OCI-LY1 (cell line): ENCODE measurements around the gene CTNNA2.

Experiments used
- H2AFZ ChIP-seq: fragments of 200-600 bp; sonication (generic), shearing (Covaris generic); 2 replicates; pipeline ENCODE4 v1.6.0; 2014; ENCODE audit warnings: antibody characterized with exemption, mild to moderate bottlenecking, low read length
- H3F3A ChIP-seq: fragments of 200-600 bp; sonication (generic), shearing (Covaris generic); 2 replicates; pipeline ENCODE4 v1.6.0; 2014; ENCODE audit warnings: mild to moderate bottlenecking, antibody characterized with exemption, low read length, moderate library complexity; ENCODE audit not compliant: insufficient read depth
- H3K27ac ChIP-seq: fragments of 200-600 bp; sonication (generic); 2 replicates; pipeline ENCODE4 v1.5.1; 2014; ENCODE audit warnings: low read length, mixed run types, mild to moderate bottlenecking, low read depth; ENCODE audit not compliant: poor library complexity, severe bottlenecking
- H3K27me3 ChIP-seq: fragments of 200-600 bp; sonication (generic); 2 replicates; pipeline ENCODE4 v1.6.0; 2014; ENCODE audit warnings: antibody characterized with exemption, mild to moderate bottlenecking, low read length, moderate library complexity; ENCODE audit not compliant: insufficient read depth
- H3K36me3 ChIP-seq: fragments of 200-600 bp; sonication (generic); 2 replicates; pipeline ENCODE4 v1.6.1; 2014; ENCODE audit warnings: mild to moderate bottlenecking, antibody characterized with exemption, low read length, moderate library complexity, mixed read lengths; ENCODE audit not compliant: insufficient read depth
- H3K4me1 ChIP-seq: fragments of 200-600 bp; sonication (generic); 2 replicates; pipeline ENCODE4 v1.5.1; 2014; ENCODE audit warnings: mild to moderate bottlenecking, low read length, moderate library complexity; ENCODE audit not compliant: insufficient read depth, severe bottlenecking
- H3K4me2 ChIP-seq: fragments of 200-600 bp; sonication (generic), shearing (Covaris generic); 2 replicates; pipeline ENCODE4 v1.6.1; 2014; ENCODE audit warnings: low read length
- H3K4me3 ChIP-seq: fragments of 200-600 bp; sonication (generic); 2 replicates; pipeline ENCODE4 v1.5.1; 2014; ENCODE audit warnings: low read length, low read depth, mild to moderate bottlenecking, mixed read lengths; ENCODE audit not compliant: poor library complexity, severe bottlenecking
- H3K79me2 ChIP-seq: fragments of 200-600 bp; shearing (Covaris generic); 2 replicates; pipeline ENCODE4 v1.6.1; 2016; ENCODE audit warnings: mixed run types, low read length, mixed read lengths; ENCODE audit not compliant: insufficient read depth
- H3K9ac ChIP-seq: fragments of 200-600 bp; sonication (generic), shearing (Covaris generic); 2 replicates; pipeline ENCODE4 v1.6.1; 2014; ENCODE audit warnings: mild to moderate bottlenecking, low read length, mixed read lengths
- H3K9me2 ChIP-seq: fragments of 200-600 bp; sonication (generic), shearing (Covaris generic); 2 replicates; pipeline ENCODE4 v1.6.1; 2014; ENCODE audit warnings: low read depth, mild to moderate bottlenecking, low read length, mixed read lengths
- H3K9me3 ChIP-seq: fragments of 200-600 bp; shearing (Covaris generic); 2 replicates; pipeline ENCODE4 v1.6.1; 2014; ENCODE audit warnings: low read length, mixed read lengths
- H4K20me1 ChIP-seq: fragments of 200-600 bp; sonication (generic), shearing (Covaris generic); 2 replicates; pipeline ENCODE4 v1.6.0; 2016; ENCODE audit warnings: mild to moderate bottlenecking, low read length; ENCODE audit not compliant: insufficient read depth
- EZH2 ChIP-seq: fragments of 200-600 bp; sonication (generic), shearing (Covaris generic); IDR thresholded peaks from 2 replicates; pipeline ENCODE4 v1.8.0; 2017; ENCODE audit warnings: borderline replicate concordance, mixed run types, mild to moderate bottlenecking, antibody characterized with exemption, low read length, moderate library complexity, mixed read lengths
- TF ChIP-seq, protein P1 (sequence below): fragments of 200-600 bp; sonication (generic), shearing (Covaris generic); IDR thresholded peaks from 2 replicates; pipeline ENCODE4 v1.5.1; 2017; ENCODE audit warnings: mild to moderate bottlenecking, antibody characterized with exemption, low read length, moderate library complexity, mixed read lengths

CTNNA2 gene

DNA sequence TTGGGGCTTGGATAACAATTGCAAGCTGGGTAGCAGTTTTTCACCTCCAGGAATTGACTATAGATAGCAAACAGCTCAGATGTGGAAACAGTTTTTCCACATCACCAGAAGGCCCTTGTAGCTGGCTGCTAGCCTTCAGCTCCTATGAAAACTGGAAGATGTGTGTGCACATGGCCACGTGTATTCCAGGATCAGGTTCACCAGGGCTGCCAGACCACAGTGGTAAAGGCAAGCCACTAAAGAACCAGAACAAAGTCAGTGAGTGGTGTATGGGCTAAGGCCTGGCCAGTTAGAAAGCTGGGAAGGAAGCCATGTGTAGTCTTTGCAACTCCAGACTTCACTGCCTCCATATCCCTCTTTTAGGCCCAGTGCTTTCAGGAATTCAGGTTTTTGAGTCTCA, 778.8 kb downstream of the CTNNA2 start:
- Histone ChIP-seq H2AFZ (no peak overlapping the region), H3K4me3 (no peak overlapping the region), H3K9ac (no peak overlapping the region), H3K27ac (no peak overlapping the region), H3K4me2 (no peak overlapping the region), H3K27me3 (no peaks in the 10 kb centered on the region), H3K9me3 (no peaks in the 10 kb centered on the region), H3K4me1 (no peaks in the 10 kb centered on the region), H3K36me3 (no peaks in the 10 kb centered on the region), H4K20me1 (no peaks in the 10 kb centered on the region), H3K9me2 (no peaks in the 10 kb centered on the region), H3F3A (no peaks in the 10 kb centered on the region), H3K79me2 (no peaks in the 10 kb centered on the region)
- TF ChIP-seq, protein P1, sequence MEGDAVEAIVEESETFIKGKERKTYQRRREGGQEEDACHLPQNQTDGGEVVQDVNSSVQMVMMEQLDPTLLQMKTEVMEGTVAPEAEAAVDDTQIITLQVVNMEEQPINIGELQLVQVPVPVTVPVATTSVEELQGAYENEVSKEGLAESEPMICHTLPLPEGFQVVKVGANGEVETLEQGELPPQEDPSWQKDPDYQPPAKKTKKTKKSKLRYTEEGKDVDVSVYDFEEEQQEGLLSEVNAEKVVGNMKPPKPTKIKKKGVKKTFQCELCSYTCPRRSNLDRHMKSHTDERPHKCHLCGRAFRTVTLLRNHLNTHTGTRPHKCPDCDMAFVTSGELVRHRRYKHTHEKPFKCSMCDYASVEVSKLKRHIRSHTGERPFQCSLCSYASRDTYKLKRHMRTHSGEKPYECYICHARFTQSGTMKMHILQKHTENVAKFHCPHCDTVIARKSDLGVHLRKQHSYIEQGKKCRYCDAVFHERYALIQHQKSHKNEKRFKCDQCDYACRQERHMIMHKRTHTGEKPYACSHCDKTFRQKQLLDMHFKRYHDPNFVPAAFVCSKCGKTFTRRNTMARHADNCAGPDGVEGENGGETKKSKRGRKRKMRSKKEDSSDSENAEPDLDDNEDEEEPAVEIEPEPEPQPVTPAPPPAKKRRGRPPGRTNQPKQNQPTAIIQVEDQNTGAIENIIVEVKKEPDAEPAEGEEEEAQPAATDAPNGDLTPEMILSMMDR: no peak
- TF ChIP-seq EZH2: no peak

DNA sequence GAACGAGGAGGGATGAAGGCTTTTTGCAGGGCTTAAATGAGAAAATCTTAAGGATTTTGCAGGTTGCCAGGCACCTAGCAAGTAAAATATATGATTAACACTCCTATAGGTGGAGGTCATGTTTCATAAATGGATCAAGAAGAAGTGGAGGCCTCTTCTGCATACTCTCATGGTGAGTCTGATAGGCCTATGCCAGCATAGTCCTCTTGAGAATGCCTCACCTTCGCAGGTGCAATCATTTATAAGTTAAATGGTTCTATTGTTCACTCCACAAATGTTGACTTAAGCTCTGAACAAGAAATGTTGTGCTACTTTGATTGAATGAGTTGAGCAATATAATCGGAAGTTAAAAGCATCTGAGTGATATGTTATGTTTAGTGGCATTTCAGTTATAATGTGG, 779.6 kb downstream of the CTNNA2 start:
- H3K9ac ChIP-seq: no peak overlapping the region
- no peak overlapping the region for H2AFZ ChIP-seq
- TF ChIP-seq, protein P1: no peak
- TF ChIP-seq EZH2: no peak
- no peaks in the 10 kb centered on the region for H3K9me2 ChIP-seq
- no peak overlapping the region for H3K4me3 ChIP-seq
- H3K36me3 ChIP-seq: no peaks in the 10 kb centered on the region
- no peak overlapping the region for H3K27ac ChIP-seq
- H3K79me2 ChIP-seq: no peaks in the 10 kb centered on the region
- no peak overlapping the region for H3K4me2 ChIP-seq
- no peaks in the 10 kb centered on the region for H3K27me3 ChIP-seq
- no peaks in the 10 kb centered on the region for H3F3A ChIP-seq
- no peaks in the 10 kb centered on the region for H4K20me1 ChIP-seq
- no peaks in the 10 kb centered on the region for H3K9me3 ChIP-seq
- H3K4me1 ChIP-seq: no peaks in the 10 kb centered on the region

DNA sequence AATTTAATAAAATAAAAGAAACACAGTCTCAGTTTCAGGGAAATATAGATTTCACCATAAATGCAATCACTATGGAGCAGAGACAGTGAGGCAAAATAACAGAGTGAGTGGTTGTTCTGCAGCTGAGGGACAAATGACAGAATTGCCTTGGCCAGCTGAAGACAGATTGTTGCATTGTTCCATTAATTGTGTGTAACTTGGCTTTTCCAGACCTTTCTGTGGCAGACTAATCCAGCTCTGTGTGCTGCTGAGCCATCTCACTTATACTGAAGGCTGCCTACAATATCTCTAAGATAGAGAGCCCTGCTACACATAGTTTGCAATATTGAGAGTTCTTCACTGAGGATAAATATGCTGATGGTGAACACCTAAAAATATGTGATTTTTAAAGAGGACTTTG, 780.2 kb downstream of the CTNNA2 start:
- H3F3A ChIP-seq: no peaks in the 10 kb centered on the region
- no peaks in the 10 kb centered on the region for H3K27me3 ChIP-seq
- H3K36me3 ChIP-seq: no peaks in the 10 kb centered on the region
- no peak overlapping the region for H3K9ac ChIP-seq
- H3K9me2 ChIP-seq: no peaks in the 10 kb centered on the region
- TF ChIP-seq, protein P1: no peak
- no peak for TF ChIP-seq EZH2
- H3K9me3 ChIP-seq: no peaks in the 10 kb centered on the region
- H3K4me3 ChIP-seq: no peak overlapping the region
- H3K4me1 ChIP-seq: no peaks in the 10 kb centered on the region
- H4K20me1 ChIP-seq: no peaks in the 10 kb centered on the region
- no peaks in the 10 kb centered on the region for H3K79me2 ChIP-seq
- no peak overlapping the region for H3K27ac ChIP-seq
- H2AFZ ChIP-seq: no peak overlapping the region
- H3K4me2 ChIP-seq: no peak overlapping the region
